Measurements from ENCODE around the gene MRPL14.

GRCh38 chr6:44161997-44162338, 34.7 kb upstream of the MRPL14 start:
- TF ChIP-seq CTCF (IDR thresholded peaks at IDR 0.05) = no peak
- TF ChIP-seq POLR2A (IDR thresholded peaks at IDR 0.05) = no peak
